Keratinocyte (primary cell): ENCODE data around the gene MACF1. TPM values are rescaled to one million over a fixed set of nuclear protein-coding genes. Genes with fewer than 3 reads are reported as not detected.

Source experiments
- DNase-seq: peaks from one replicate; pipeline ENCODE4 v3.0.0-alpha.2; 2011; ENCODE audit warnings: low read depth, missing footprints, low spot score
- FAIRE-seq: peaks from 2 replicates; lab custom pipeline; 2011; peaks lifted over from hg19 to GRCh38; lab: Jason Lieb, UNC
- H2AFZ ChIP-seq: 2 replicates; pipeline ENCODE4 v1.6.0; 2012; ENCODE audit warnings: low read length, control low read depth, inconsistent platforms; ENCODE audit not compliant: control insufficient read depth
- H3K27ac ChIP-seq: 2 replicates; pipeline ENCODE4 v1.5.1; 2011; ENCODE audit warnings: low read length; ENCODE audit not compliant: control insufficient read depth, insufficient read depth
- H3K27me3 ChIP-seq: 3 replicates; pipeline ENCODE4 v1.6.0; 2011; ENCODE audit warnings: low read length; ENCODE audit not compliant: control insufficient read depth, insufficient read depth; ENCODE audit errors: extremely low read depth
- H3K36me3 ChIP-seq, 2 experiments: 2 replicates in 1 of 2; 3 replicates in 1 of 2; pipeline ENCODE4 v1.5.1; 2011; ENCODE audit warnings: low read length in 2 of 2, mild to moderate bottlenecking in 1 of 2; ENCODE audit not compliant: control insufficient read depth in 2 of 2, insufficient read depth in 2 of 2; ENCODE audit errors: extremely low read depth in 1 of 2
- H3K4me1 ChIP-seq: 3 replicates; pipeline ENCODE4 v1.5.1; 2011; ENCODE audit warnings: low read length; ENCODE audit not compliant: control insufficient read depth, insufficient read depth; ENCODE audit errors: extremely low read depth
- H3K4me2 ChIP-seq: 3 replicates; pipeline ENCODE4 v1.6.0; 2011; ENCODE audit warnings: low read depth, low read length; ENCODE audit not compliant: control insufficient read depth, insufficient read depth; ENCODE audit errors: extremely low read depth
- H3K4me3 ChIP-seq, 3 experiments: fragments of 200-600 bp in 1 of 3; sonication (generic) in 1 of 3; 2 replicates in 2 of 3; 3 replicates in 1 of 3; pipeline ENCODE4 v1.5.1; 2011 to 2016; ENCODE audit warnings: low read length in 3 of 3, mild to moderate bottlenecking in 3 of 3, control low read depth in 2 of 3, inconsistent platforms in 1 of 3, low read depth in 1 of 3, mixed read lengths in 1 of 3, mixed run types in 1 of 3, moderate library complexity in 1 of 3; ENCODE audit not compliant: control insufficient read depth in 2 of 3, insufficient read depth in 2 of 3; ENCODE audit errors: extremely low read depth in 1 of 3
- H3K79me2 ChIP-seq: 2 replicates; pipeline ENCODE4 v1.6.0; 2012; ENCODE audit warnings: low read length; ENCODE audit not compliant: control insufficient read depth, insufficient read depth
- H3K9ac ChIP-seq: 3 replicates; pipeline ENCODE4 v1.6.0; 2011; ENCODE audit warnings: low read length; ENCODE audit not compliant: control insufficient read depth, insufficient read depth; ENCODE audit errors: extremely low read depth
- H3K9me1 ChIP-seq: 3 replicates; pipeline ENCODE4 v1.6.0; 2011; ENCODE audit warnings: low read length; ENCODE audit not compliant: control insufficient read depth, insufficient read depth; ENCODE audit errors: extremely low read depth
- H3K9me3 ChIP-seq: 2 replicates; pipeline ENCODE4 v1.5.1; 2012; ENCODE audit warnings: low read depth, low read length; ENCODE audit not compliant: control insufficient read depth
- H4K20me1 ChIP-seq: 3 replicates; pipeline ENCODE4 v1.6.0; 2011; ENCODE audit warnings: low read length; ENCODE audit not compliant: control insufficient read depth, insufficient read depth; ENCODE audit errors: extremely low read depth
- EZH2 ChIP-seq: IDR thresholded peaks from one replicate; pipeline ENCODE4 v1.6.1; 2012; ENCODE audit warnings: inconsistent platforms, mild to moderate bottlenecking, low read length, moderate library complexity
- dilution Hi-C: fragments of 300-500 bp; cut with MboI; formaldehyde crosslinking; loops from one replicate; pipeline ENCODE4 v1.7.0; 2020; ENCODE audit warnings: low sequenced_read_pairs; ENCODE audit not compliant: extremely low pct_ligation_motif_present
- polyA plus RNA-seq, 5 experiments: library from polyadenylated mRNA; depleted of rRNA in 3 of 5; stranded (reverse) in 3 of 5; stranded (forward) in 1 of 5; unstranded in 1 of 5; fragments of >200 nt; gene quantifications; 1 replicate in 1 of 5; 2 replicates in 3 of 5; 3 replicates in 1 of 5; pipeline versions ENCODE4 v1.2.1 to v1.2.3, GENCODE V29; 2011 to 2012; ENCODE audit warnings: missing spikeins in 2 of 5, low read depth in 1 of 5, low replicate concordance in 1 of 5
- TF ChIP-seq, protein P1 (sequence below), 3 experiments: IDR thresholded peaks in 1 of 3; conservative IDR thresholded peaks in 1 of 3; optimal IDR thresholded peaks in 1 of 3; 2 replicates in 2 of 3; 3 replicates in 1 of 3; pipeline versions ENCODE3 to v1.5.1; 2011; ENCODE audit warnings: low read length in 3 of 3, mild to moderate bottlenecking in 3 of 3, moderate library complexity in 2 of 3, control low read depth in 1 of 3, inconsistent platforms in 1 of 3; ENCODE audit not compliant: insufficient read depth in 2 of 3; ENCODE audit errors: extremely low read depth in 1 of 3

MACF1 gene
- polyA plus RNA-seq, 1 donor (not counting 4 experiments of a cell fraction or from before 2014, with no cell fraction given): 111 TPM

DNA sequence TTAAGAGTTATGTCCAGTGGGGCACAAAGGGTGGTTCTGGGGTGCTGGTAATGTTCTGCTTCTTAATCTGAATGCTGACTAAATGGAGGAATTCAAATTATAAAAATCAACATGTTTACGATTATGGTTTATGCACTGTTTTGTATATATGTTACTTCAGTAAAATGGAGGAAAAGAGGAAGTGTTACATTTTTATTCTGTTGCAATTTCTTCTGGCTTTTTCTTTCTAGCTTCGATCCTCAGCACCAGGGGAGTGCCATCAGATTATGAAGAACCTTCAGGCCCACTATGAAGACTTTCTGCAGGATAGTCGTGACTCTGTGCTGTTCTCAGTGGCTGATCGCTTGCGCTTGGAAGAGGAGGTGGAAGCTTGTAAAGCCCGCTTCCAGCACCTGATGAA lies 105.5 kb downstream of the MACF1 start:
- dilution Hi-C loops: no loop called here
- no peaks in the 10 kb centered on the region for H3K79me2 ChIP-seq
- no peak overlapping the region for H3K4me3 ChIP-seq
- peaks cover 19 to 24% of the 10 kb centered on the region in 2 experiments for H3K36me3 ChIP-seq
- no peak overlapping the region for H3K27ac ChIP-seq
- DNase-seq (no peak), FAIRE-seq (no peak)
- no peaks in the 10 kb centered on the region for H3K4me1 ChIP-seq
- H3K4me2 ChIP-seq: no peak overlapping the region
- no peaks in the 10 kb centered on the region for H3K9me3 ChIP-seq
- H4K20me1 ChIP-seq: no peaks in the 10 kb centered on the region
- H3K9me1 ChIP-seq: no peaks in the 10 kb centered on the region
- no peak overlapping the region for H2AFZ ChIP-seq
- no peak for TF ChIP-seq EZH2
- TF ChIP-seq, protein P1, sequence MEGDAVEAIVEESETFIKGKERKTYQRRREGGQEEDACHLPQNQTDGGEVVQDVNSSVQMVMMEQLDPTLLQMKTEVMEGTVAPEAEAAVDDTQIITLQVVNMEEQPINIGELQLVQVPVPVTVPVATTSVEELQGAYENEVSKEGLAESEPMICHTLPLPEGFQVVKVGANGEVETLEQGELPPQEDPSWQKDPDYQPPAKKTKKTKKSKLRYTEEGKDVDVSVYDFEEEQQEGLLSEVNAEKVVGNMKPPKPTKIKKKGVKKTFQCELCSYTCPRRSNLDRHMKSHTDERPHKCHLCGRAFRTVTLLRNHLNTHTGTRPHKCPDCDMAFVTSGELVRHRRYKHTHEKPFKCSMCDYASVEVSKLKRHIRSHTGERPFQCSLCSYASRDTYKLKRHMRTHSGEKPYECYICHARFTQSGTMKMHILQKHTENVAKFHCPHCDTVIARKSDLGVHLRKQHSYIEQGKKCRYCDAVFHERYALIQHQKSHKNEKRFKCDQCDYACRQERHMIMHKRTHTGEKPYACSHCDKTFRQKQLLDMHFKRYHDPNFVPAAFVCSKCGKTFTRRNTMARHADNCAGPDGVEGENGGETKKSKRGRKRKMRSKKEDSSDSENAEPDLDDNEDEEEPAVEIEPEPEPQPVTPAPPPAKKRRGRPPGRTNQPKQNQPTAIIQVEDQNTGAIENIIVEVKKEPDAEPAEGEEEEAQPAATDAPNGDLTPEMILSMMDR (optimal IDR thresholded peaks at IDR 0.05 in 1 of 3, IDR thresholded peaks at IDR 0.05 in 1 of 3, conservative IDR thresholded peaks at IDR 0.05 in 1 of 3; ENCODE audit: extremely low read depth in 1 of 3, insufficient read depth in 2 of 3, low read length in 3 of 3): no peak
- no peaks in the 10 kb centered on the region for H3K27me3 ChIP-seq
- no peak overlapping the region for H3K9ac ChIP-seq

DNA sequence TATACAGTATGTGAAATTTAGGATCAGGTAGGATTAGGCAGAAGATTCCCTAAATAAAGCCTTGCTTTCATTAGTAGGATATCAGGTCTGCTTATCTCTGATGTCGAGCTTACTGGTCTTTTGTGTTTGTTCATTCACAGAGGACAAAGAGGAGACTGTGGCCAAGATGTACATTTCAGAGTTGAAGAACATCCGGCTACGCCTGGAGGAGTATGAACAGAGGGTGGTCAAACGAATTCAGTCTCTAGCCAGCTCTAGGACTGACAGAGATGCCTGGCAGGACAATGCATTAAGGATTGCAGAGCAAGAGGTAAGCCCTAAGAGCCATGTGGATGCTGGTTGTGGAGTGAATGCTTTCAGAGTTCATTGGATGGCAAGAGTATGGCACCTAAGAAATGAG lies 106.2 kb downstream of the MACF1 start:
- no peak overlapping the region for H3K27ac ChIP-seq
- DNase-seq (no peak), FAIRE-seq (no peak)
- H3K4me2 ChIP-seq: no peak overlapping the region
- TF ChIP-seq, protein P1 (optimal IDR thresholded peaks at IDR 0.05 in 1 of 3, IDR thresholded peaks at IDR 0.05 in 1 of 3, conservative IDR thresholded peaks at IDR 0.05 in 1 of 3; ENCODE audit: extremely low read depth in 1 of 3, insufficient read depth in 2 of 3, low read length in 3 of 3): no peak
- TF ChIP-seq EZH2: no peak
- H3K4me1 ChIP-seq: no peaks in the 10 kb centered on the region
- dilution Hi-C loops: no loop called here
- H3K9ac ChIP-seq: no peak overlapping the region
- H3K79me2 ChIP-seq: no peaks in the 10 kb centered on the region
- H3K9me1 ChIP-seq: no peaks in the 10 kb centered on the region
- H3K27me3 ChIP-seq: no peaks in the 10 kb centered on the region
- no peak overlapping the region for H3K4me3 ChIP-seq
- H3K36me3 ChIP-seq: peaks cover 18 to 25% of the 10 kb centered on the region in 2 experiments
- H2AFZ ChIP-seq: no peak overlapping the region
- H4K20me1 ChIP-seq: no peaks in the 10 kb centered on the region
- no peaks in the 10 kb centered on the region for H3K9me3 ChIP-seq
